Stimulated activated CD8-positive, alpha-beta memory T cell treated with anti-CD3 and anti-CD28 coated beads, Interleukin-15, amount 100 ng/mL, for 1 hour (primary cell): ENCODE measurements around the gene AMFR.

Source experiments
- DNase-seq: peaks from one replicate; pipeline ENCODE4 v3.0.0-alpha.2; 2020; ENCODE audit warnings: low read depth

AMFR gene

GRCh38 chr16:56425439-56425832 lies at the start of gene AMFR:
TSS of gene AMFR (minus strand) at chr16:56425545. CDS start at chr16:56425327, 218 bp downstream.
- DNase-seq: peak; percentile 17

- DNase-seq: no peak
Measured at GRCh38 chr16:56470666-56471065, 45.3 kb upstream of the AMFR start.

GRCh38 chr16:56470232-56470631 lies 44.9 kb upstream of the AMFR start:
- no peak for DNase-seq

DNA sequence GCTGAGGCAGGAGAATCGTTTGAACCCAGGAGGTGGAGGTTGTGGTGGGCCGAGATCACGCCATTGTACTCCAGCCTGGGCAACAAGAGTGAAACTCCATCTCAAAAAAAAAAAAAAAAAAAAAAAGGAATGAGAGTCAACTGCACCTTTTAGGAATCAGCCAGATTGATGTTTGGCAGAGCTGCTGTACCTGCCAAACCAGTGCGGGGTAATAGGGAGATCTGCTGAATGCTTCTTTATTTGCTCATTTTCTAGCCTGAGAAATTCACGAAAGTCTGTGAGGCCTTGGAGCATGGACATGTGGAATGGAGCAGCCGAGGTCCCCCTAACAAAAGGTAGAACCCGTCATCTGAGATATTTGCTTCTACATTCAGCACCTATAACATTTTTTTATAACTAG lies 44.4 kb upstream of the AMFR start:
- DNase-seq: no peak

- DNase-seq: no peak
Measured at GRCh38 chr16:56468800-56469199, 43.5 kb upstream of the AMFR start.

- no peak for DNase-seq
Measured at GRCh38 chr16:56466344-56466743, 41.0 kb upstream of the AMFR start.

GRCh38 chr16:56463153-56463552 lies 37.8 kb upstream of the AMFR start:
- no peak for DNase-seq

DNA sequence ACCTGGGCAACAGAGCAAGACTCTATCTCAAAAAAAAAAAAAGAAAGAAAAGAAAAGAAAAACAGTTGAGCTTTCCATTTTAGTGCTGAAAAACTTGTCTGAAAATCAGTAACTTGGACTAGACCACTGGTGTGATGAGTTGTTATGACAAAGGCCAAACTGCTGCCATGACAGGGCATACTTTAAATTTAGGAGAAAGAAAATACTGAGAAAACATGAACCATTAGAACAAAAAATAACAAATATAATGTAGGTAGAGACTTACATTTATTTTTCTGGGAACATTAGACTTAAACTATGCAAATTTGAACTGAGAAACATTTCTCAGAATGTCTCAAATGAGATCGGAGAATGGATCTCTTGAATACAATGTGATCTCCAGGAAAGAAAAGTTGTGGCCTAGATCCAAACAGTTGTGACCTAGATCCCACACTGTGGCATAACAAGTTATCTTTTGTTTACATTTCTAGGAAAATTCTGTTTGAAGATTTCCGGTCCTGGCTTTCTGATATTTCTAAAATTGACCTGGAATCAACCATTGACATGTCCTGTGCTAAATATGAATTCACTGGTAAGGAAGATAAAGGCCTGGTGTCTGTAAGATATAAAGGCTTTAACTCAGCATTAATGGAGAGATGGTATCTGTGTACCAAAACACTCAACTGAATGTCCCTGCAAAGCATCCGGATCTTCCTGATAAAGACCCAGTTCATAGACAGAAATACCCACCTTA lies 36.9 kb upstream of the AMFR start:
- DNase-seq: no peak

DNA sequence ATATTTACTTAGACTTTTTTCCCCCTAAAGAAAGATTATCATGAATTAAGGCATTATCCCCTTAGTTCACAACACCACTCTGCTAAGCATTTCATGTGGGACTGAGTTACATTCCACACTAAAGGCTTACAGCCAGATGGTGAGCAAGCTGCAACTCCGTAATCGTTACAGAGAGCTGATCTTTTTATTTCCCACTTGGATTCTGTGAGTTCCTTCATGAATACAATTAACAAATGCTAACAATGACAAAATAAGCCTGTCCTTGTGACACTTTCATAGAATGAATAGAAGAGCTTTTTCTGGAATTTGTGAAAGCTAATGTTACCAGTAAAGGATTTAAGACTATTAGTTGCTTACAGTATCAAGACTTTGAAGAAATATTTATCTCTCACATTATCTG lies 34.8 kb upstream of the AMFR start:
- no peak for DNase-seq

- no peak for DNase-seq
Measured at GRCh38 chr16:56457927-56458470, 32.7 kb upstream of the AMFR start.

DNA sequence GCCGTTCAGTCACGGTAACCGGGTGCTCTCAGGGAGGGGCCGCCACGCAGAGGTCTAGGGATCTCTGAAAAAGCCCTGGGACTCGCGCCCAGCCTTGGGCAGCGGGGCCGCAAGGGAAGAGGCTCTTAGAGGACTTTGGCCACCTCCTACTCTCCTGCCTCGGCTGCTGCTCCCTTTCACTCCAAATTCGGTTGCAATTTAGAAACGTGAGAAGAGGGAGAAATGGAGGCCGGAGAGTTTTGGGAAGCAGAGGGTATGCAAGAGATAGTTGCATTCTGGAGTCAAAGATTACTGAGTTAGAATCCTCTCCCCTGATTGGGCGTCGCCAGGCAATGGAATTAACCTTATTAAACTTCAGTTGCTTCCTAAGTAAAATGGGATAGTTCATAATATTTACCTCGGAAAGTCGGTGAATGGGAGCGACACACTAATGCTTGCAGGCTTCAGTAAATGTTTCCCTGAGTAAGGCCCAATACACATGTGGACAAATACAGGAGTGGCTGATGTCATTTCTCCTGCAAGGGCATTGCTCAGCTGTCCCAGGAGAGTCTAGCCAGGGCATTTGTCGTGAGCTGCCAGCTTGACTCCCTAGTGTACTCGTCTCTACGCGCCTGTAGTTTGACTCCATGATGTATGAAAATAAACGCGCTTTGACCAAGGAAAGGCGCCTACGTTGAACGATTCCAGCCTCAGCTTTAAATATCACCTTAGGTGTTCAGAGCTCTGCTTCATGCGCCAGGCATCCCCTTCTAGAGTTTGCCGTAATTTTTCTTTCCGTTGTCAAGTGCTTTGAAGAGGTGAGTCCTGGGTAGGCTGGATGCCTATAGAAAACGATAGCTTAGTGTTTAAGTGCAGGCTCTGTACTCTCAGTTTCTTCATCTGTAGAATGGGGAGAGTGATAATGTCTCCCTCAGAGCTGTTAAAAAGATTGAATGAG lies 26.7 kb upstream of the AMFR start:
- DNase-seq: no peak

- DNase-seq: peak; percentile 78
Measured at GRCh38 chr16:56450986-56451752, 25.8 kb upstream of the AMFR start, which contains the start of the genes NUDT21 and OGFOD1. TSS of gene NUDT21 (minus strand) at chr16:56451332. CDS start at chr16:56451202, 130 bp downstream. TSS of gene OGFOD1 (plus strand) at chr16:56451554. CDS start at chr16:56451613, 59 bp downstream.

- DNase-seq: no peak
Measured at GRCh38 chr16:56450275-56450985, 25.1 kb upstream of the AMFR start.

DNA sequence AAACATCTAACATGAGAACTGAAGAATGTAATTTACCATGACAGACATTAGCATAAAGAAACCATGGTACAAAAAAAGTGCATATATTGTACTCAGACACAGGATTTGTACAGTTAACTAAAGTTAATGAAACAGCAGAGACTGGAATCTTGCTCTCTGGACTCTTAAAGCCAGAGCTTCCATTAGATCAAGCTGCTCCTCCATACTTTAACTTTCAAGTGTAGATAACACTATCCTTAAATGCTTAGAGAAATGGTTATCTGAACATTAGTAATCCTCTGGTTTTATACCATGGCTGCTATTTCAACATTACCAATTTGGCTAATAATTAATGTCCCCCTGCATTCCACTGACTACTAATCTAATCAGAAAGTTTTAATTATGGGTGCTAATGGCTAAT lies 22.7 kb upstream of the AMFR start:
- no peak for DNase-seq

DNA sequence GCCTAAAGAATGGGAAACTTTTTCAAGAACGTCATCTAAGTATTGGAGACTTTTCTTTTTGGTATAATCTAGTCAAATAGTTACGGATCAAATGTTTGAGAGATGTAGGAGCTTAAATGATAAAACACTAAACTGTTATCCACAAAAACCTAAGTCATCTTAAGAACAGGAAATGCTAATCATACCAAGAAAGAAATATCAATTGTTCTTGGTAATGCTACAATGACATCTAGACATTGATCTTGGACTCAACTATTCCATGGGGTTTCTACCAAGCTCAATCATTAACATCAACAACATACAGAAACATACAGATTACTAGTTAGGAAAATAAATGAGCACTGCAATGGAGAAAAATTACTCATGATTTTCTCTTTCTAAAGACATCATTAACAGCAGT lies 21.9 kb upstream of the AMFR start:
- DNase-seq: no peak

- DNase-seq: no peak
Measured at GRCh38 chr16:56438038-56438437, 12.7 kb upstream of the AMFR start.

- no peak for DNase-seq
Measured at GRCh38 chr16:56436258-56436657, 10.9 kb upstream of the AMFR start.

DNA sequence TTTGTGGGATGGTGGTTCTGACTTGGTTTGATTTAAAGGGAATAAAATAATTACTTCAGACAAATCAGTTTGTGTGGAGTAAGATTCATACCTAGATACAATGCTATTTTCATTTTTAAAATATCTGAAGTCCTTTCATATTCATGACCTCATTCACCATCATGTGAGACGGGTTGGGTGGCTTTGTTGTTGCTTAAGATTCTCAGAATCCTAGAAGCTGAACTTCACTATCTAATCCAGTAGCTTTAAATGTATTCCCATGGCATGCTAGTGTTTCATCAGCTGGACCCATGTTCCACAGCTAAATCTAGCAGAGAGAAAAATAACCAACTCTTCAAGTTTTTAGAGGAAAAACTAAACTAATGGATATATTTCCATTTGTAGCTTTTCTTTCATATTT lies 2.7 kb upstream of the AMFR start:
- DNase-seq: no peak

- DNase-seq: no peak
Measured at GRCh38 chr16:56426585-56426984, 1.2 kb upstream of the AMFR start.

- no peak for DNase-seq
Measured at GRCh38 chr16:56424791-56425438, 430 bp downstream of the AMFR start.

DNA sequence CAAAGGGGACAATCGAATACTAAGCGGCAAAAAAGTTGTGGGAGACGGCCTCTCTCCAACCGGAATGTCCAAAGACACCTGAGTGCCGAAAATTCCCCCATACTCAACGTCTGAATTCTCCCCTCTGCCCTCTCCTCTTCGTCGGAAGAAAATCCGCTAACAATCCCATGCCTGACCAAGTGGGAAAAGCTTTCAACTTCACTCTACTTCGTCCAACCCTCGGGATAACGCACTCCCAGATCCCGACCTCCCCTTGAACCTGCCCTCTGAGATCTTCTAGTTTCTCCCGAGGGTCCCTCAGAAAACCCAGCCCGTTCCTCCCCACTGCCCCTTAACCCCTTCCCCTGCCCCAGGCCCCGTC lies 961 bp downstream of the AMFR start:
- no peak for DNase-seq
